ENCODE measurements around the gene DROSHA. TPM values are rescaled to one million over a fixed set of nuclear protein-coding genes. Genes with fewer than 3 reads are reported as not detected.

DROSHA gene
- total and polyA plus RNA-seq, 2 of the 4 experiments (the other 2 are of a cell fraction): 36.4 to 36.5 TPM

DNA sequence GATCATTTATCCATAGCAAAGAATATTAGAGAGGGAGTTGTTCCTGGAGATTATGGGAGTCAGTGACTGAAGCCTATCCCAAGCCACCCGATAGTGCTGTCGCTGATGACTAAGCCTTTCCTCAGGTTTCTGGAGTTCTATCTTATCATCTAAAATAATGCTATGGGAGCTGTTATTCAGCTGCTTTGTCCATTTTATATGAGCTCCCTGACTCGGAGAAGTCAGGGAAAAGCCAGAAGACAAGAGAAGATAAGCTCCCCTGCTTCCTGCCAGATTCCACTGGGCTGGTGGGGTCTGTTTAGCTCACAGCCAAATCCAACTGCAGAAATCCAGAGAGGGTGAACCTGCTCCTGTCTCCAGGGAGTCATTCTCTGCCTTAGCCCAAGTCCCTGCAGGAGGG lies 148.2 kb downstream of the DROSHA start:
- H3K79me1 ChIP-seq (ENCODE audit: low read depth in 1 of 2, low read length in 2 of 2): no peaks in the 10 kb centered on the region
- H4K8ac ChIP-seq (ENCODE audit: low read depth in 2 of 2, low read length in 2 of 2): no peak overlapping the region
- whole genome bisulfite sequencing, 2 experiments (ENCODE audit: extremely low coverage in 2 of 2, insufficient read length in 1 of 2): no CpG with 5 or more reads among the region's 3 CpGs
- ChIA-PET POLR2A (ENCODE audit: unreplicated experiment) (no interaction called here), CTCF (interaction anchor here (0.8 kb wide), 1 partner anchor 8 kb away, joined by 4 read pairs; no protein-coding TSS in a partner anchor)
- dilution Hi-C loops (cut with HindIII; ENCODE audit: low sequenced_read_pairs, unreplicated experiment) (no loop called here), in situ Hi-C loops (cut with MboI; ENCODE audit: low sequenced_read_pairs) (no loop called here), intact Hi-C loops (cut with micrococcal nuclease) (no loop called here)
- no peak overlapping the region for H2BK20ac ChIP-seq (ENCODE audit: low read depth, low read length)
- DNase-seq (peak; percentile 61), ATAC-seq (ENCODE audit: low read depth) (peak; percentile 33)
- H2BK5ac ChIP-seq (ENCODE audit: low read depth, low read length, poor library complexity, severe bottlenecking): no peak overlapping the region
- H3K9ac ChIP-seq (ENCODE audit: low read depth, low read length): no peak overlapping the region
- H4K20me1 ChIP-seq (ENCODE audit: insufficient read depth, low read length): no peaks in the 10 kb centered on the region
- no peak overlapping the region for H3K23ac ChIP-seq (ENCODE audit: low read depth, low read length)
- H3K56ac ChIP-seq (ENCODE audit: extremely low read depth, insufficient read depth, low read length): no peak overlapping the region
- H3K18ac ChIP-seq (ENCODE audit: low read depth, low read length): no peak overlapping the region
- no peak overlapping the region for H2AK9ac ChIP-seq (replicated peaks; ENCODE audit: low read depth, low read length, poor library complexity)
- H3K27me3 ChIP-seq (ENCODE audit: control insufficient read depth, insufficient read depth, low read length): no peaks in the 10 kb centered on the region
- H3K4me1 ChIP-seq (ENCODE audit: control insufficient read depth, insufficient read depth, low read length): peaks cover 4% of the 10 kb centered on the region
- H3K9me1 ChIP-seq (ENCODE audit: insufficient read depth, low read length): peaks cover 3% of the 10 kb centered on the region; the same call in 1 of the 2 replicates
- BruUV-seq (replicated peaks): no TSS peak
- no peak overlapping the region for H2BK120ac ChIP-seq (ENCODE audit: low read depth, low read length)
- H4K91ac ChIP-seq (ENCODE audit: insufficient read depth, low read depth, low read length): 0 out of 2 replicates have a peak overlapping the region, but pooled peaks have one; percentile 5
- H3K27ac ChIP-seq (ENCODE audit: insufficient read depth, low read length): no peak overlapping the region
- TF ChIP-seq POLR2A (IDR thresholded peaks at IDR 0.05; ENCODE audit: low read depth, low read length): no peak
- TF ChIP-seq, protein P1, sequence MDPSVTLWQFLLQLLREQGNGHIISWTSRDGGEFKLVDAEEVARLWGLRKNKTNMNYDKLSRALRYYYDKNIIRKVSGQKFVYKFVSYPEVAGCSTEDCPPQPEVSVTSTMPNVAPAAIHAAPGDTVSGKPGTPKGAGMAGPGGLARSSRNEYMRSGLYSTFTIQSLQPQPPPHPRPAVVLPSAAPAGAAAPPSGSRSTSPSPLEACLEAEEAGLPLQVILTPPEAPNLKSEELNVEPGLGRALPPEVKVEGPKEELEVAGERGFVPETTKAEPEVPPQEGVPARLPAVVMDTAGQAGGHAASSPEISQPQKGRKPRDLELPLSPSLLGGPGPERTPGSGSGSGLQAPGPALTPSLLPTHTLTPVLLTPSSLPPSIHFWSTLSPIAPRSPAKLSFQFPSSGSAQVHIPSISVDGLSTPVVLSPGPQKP (IDR thresholded peaks at IDR 0.05; ENCODE audit: borderline replicate concordance, low read depth, low read length): no peak
- no peak for TF ChIP-seq FOS (IDR thresholded peaks at IDR 0.05; ENCODE audit: low read depth, low read length)
- TF ChIP-seq RFX5 (IDR thresholded peaks at IDR 0.05; ENCODE audit: low read depth, low read length): no peak
- TF ChIP-seq MXI1 (IDR thresholded peaks at IDR 0.05; ENCODE audit: borderline replicate concordance, low read depth, low read length): no peak
- no peak for TF ChIP-seq CHD1 (IDR thresholded peaks at IDR 0.05; ENCODE audit: low read depth, low read length)
- TF ChIP-seq BHLHE40 (IDR thresholded peaks at IDR 0.05; ENCODE audit: low read depth, low read length): no peak
- no peak for TF ChIP-seq CTCF (conservative IDR thresholded peaks at IDR 0.05; ENCODE audit: low read depth, low read length)
- no peak for TF ChIP-seq RCOR1 (IDR thresholded peaks at IDR 0.05; ENCODE audit: insufficient replicate concordance, low read length)
- no peak for TF ChIP-seq MAFK (IDR thresholded peaks at IDR 0.05; ENCODE audit: low read depth, low read length)
- TF ChIP-seq SMC3 (IDR thresholded peaks at IDR 0.05; ENCODE audit: low read depth, low read length): no peak
- no peak overlapping the region for H3K4me3 ChIP-seq (ENCODE audit: insufficient read depth, low read depth, low read length)
- peak overlapping the region; percentile 9 for H2AFZ ChIP-seq (replicated peaks; ENCODE audit: low read length, poor library complexity)
- H3K36me3 ChIP-seq (ENCODE audit: control insufficient read depth, insufficient read depth, low read length): no peaks in the 10 kb centered on the region
- H2BK15ac ChIP-seq (ENCODE audit: low read depth, low read length): no peak overlapping the region
- H3K4ac ChIP-seq (ENCODE audit: low read depth, low read length): no peak overlapping the region
- no peak overlapping the region for H3K4me2 ChIP-seq (ENCODE audit: low read depth, low read length)
- peaks cover 9% of the 10 kb centered on the region for H3K9me3 ChIP-seq (ENCODE audit: control insufficient read depth, insufficient read depth, low read length)
- H2AK5ac ChIP-seq (ENCODE audit: low read depth, low read length): no peak overlapping the region
- H3K14ac ChIP-seq (replicated peaks; ENCODE audit: low read depth, low read length): no peak overlapping the region
- H4K5ac ChIP-seq (ENCODE audit: low read depth, low read length): no peak overlapping the region
